Measurements from ENCODE around the gene NOS1.
"Not testable (repeated sequence)": the region's sequence is repeated elsewhere in the genome, so short reads cannot be mapped to it uniquely, and the experiment has no call there.

The NOS1 gene

GRCh38 chr12:117192581-117192980 is 168.8 kb downstream of the NOS1 start:
- Histone ChIP-seq H3K79me2 (ENCODE audit: control insufficient read depth, insufficient read depth, low read length, unreplicated experiment) (peaks cover 14% of the 10 kb centered on the region), H3K27me3 (ENCODE audit: insufficient read depth, low read length) (peaks cover 21% of the 10 kb centered on the region)
- H3K4me1 ChIP-seq (ENCODE audit: control insufficient read depth, insufficient read depth, low read length, unreplicated experiment); H3K4me3 ChIP-seq (ENCODE audit: low read depth, low read length); H3K27ac ChIP-seq (ENCODE audit: low read depth, low read length); H3K36me3 ChIP-seq (ENCODE audit: insufficient read depth, low read length); H2AFZ ChIP-seq (ENCODE audit: low read length, unreplicated experiment): not testable (repeated sequence)

DNA sequence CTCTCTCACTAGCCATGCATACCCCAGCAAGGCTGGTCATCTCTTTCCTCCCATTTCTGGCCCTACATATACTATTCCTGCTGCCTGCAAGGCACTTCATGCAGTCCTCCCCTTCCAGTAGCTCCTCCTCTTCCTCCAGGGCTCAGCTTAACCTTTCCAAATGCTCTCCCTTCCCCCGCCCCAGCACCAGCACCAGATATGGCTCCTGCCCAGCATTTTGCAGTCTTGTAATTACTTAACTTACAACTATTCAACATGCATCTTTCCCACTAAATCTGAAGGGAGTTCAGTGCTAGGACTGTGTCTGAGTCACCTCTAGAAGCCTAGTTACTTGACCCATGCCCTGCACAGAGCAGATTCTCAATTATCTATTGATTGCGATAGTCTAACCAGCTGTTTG is 169.4 kb downstream of the NOS1 start:
- peaks cover 14% of the 10 kb centered on the region for H3K79me2 ChIP-seq (ENCODE audit: control insufficient read depth, insufficient read depth, low read length, unreplicated experiment)
- no peak overlapping the region for H2AFZ ChIP-seq (ENCODE audit: low read length, unreplicated experiment)
- peaks cover 8% of the 10 kb centered on the region for H3K4me1 ChIP-seq (ENCODE audit: control insufficient read depth, insufficient read depth, low read length, unreplicated experiment)

DNA sequence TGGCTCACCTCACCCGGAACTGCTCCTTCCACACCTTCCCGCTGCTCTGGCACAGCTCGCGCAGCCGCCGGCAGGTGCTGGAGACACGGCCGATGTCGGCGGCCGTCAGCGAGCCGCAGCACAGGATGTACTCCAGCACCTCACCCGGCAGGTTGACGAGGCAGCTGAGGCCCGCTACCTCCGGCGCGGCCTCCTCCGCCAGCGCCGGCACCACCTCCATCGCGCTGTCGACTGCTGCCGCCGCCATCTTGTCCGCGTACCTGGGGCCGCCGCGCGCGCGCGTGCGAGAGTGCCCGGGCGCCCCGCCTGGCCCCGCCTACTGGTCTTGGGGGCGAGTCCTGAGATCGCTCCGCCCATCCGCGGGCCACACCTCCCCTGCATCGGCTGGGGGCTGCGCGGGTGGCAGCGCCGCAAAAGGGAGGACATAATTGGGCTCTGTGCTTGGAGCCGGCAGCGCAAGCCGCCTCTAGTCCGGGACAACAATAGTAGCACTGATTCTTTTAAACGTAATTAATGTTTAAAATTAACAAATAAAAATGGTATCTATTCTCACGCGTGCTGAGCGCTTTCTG is 171.1 kb downstream of the NOS1 start, which contains the start of gene FBXO21:
FBXO21 (minus strand) TSS at position 261 of the 572 bp plus-strand sequence; CDS start at position 247, 14 bp downstream.
- H3K27ac ChIP-seq (ENCODE audit: low read depth, low read length), result no peak within 1 kb of the TSS
- peaks cover 14% of the 10 kb centered on the region for H3K79me2 ChIP-seq (ENCODE audit: control insufficient read depth, insufficient read depth, low read length, unreplicated experiment)
- H2AFZ ChIP-seq (ENCODE audit: low read length, unreplicated experiment), result peak within 1 kb of the TSS; percentile 96
- H3K36me3 ChIP-seq (ENCODE audit: insufficient read depth, low read length), result peaks cover 10% of the 10 kb centered on the region; the same call in 1 of the 2 replicates
- peak within 1 kb of the TSS; percentile 93 for H3K4me3 ChIP-seq (ENCODE audit: low read depth, low read length)
- H3K4me1 ChIP-seq (ENCODE audit: control insufficient read depth, insufficient read depth, low read length, unreplicated experiment), result peaks cover 8% of the 10 kb centered on the region
- H3K27me3 ChIP-seq (ENCODE audit: insufficient read depth, low read length), result peaks cover 7% of the 10 kb centered on the region

More for the DNA sequence above, 169.4 kb downstream of the NOS1 start:
- Histone ChIP-seq H3K36me3 (ENCODE audit: insufficient read depth, low read length) (no peaks in the 10 kb centered on the region), H3K4me3 (ENCODE audit: low read depth, low read length) (no peak overlapping the region), H3K27ac (ENCODE audit: low read depth, low read length) (no peak overlapping the region), H3K27me3 (ENCODE audit: insufficient read depth, low read length) (peaks cover 15% of the 10 kb centered on the region)

- peak overlapping the region; percentile 93 for H3K4me3 ChIP-seq (ENCODE audit: low read depth, low read length)
- no peak overlapping the region for H3K27ac ChIP-seq (ENCODE audit: low read depth, low read length)
- peak overlapping the region; percentile 96 for H2AFZ ChIP-seq (ENCODE audit: low read length, unreplicated experiment)
- peaks cover 14% of the 10 kb centered on the region for H3K79me2 ChIP-seq (ENCODE audit: control insufficient read depth, insufficient read depth, low read length, unreplicated experiment)
- H3K4me1 ChIP-seq (ENCODE audit: control insufficient read depth, insufficient read depth, low read length, unreplicated experiment), result peaks cover 8% of the 10 kb centered on the region
- H3K27me3 ChIP-seq (ENCODE audit: insufficient read depth, low read length), result peaks cover 7% of the 10 kb centered on the region
- peaks cover 15% of the 10 kb centered on the region; the same call in 1 of the 2 replicates for H3K36me3 ChIP-seq (ENCODE audit: insufficient read depth, low read length)
Observed at GRCh38 chr12:117189725-117190209, 171.7 kb downstream of the NOS1 start.

DNA sequence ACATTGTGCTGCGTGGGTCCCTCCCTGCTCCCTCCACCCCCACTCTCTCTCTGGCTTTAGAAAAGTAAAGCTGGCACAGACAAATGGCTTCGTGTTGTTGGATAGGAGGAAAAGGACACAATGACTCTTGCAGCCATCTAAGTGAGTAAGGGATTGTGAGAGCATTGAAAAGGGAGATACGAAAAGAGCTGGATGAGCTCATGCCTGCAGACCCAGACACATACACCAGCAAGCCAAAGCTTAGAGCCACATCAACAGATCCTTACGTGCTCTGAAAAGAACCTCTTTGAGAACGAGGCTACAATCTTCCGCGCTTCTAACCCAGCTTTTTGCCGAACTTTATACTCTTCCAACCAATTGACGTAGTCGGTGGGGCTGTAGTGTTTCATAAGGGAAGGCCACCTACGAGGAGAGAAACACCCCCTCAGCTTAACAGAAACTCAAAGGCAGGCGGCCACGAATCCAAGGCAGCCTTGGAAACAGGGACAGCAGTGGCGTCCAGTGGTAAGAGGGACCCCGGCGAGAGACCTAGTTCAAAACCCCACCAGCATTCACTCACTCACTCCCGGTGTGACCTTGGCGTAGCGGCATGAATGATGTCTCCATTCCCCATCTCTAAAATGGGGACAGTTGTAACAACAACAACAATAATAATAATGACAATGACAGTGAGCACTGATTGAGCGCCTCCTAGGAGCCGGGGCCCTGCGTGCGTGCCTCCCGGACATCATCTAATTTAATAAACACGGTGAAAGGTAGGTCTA is 172.3 kb downstream of the NOS1 start:
- H3K4me1 ChIP-seq (ENCODE audit: control insufficient read depth, insufficient read depth, low read length, unreplicated experiment), result peaks cover 8% of the 10 kb centered on the region
- peak overlapping the region; percentile 96 for H2AFZ ChIP-seq (ENCODE audit: low read length, unreplicated experiment)
- peaks cover 14% of the 10 kb centered on the region for H3K79me2 ChIP-seq (ENCODE audit: control insufficient read depth, insufficient read depth, low read length, unreplicated experiment)
- H3K27me3 ChIP-seq (ENCODE audit: insufficient read depth, low read length), result peaks cover 7% of the 10 kb centered on the region
- H3K27ac ChIP-seq (ENCODE audit: low read depth, low read length), result no peak overlapping the region
- H3K4me3 ChIP-seq (ENCODE audit: low read depth, low read length), result peak overlapping the region; percentile 93
- peaks cover 21% of the 10 kb centered on the region; the same call in 1 of the 2 replicates for H3K36me3 ChIP-seq (ENCODE audit: insufficient read depth, low read length)

GRCh38 chr12:117188121-117188665 is 173.2 kb downstream of the NOS1 start:
- Histone ChIP-seq H3K27ac (ENCODE audit: low read depth, low read length) (no peak overlapping the region), H3K79me2 (ENCODE audit: control insufficient read depth, insufficient read depth, low read length, unreplicated experiment) (peaks cover 14% of the 10 kb centered on the region), H3K36me3 (ENCODE audit: insufficient read depth, low read length) (peaks cover 29% of the 10 kb centered on the region), H2AFZ (ENCODE audit: low read length, unreplicated experiment) (no peak overlapping the region), H3K4me3 (ENCODE audit: low read depth, low read length) (no peak overlapping the region), H3K4me1 (ENCODE audit: control insufficient read depth, insufficient read depth, low read length, unreplicated experiment) (peaks cover 8% of the 10 kb centered on the region), H3K27me3 (ENCODE audit: insufficient read depth, low read length) (no peaks in the 10 kb centered on the region; the same call in none of the 2 replicates)

DNA sequence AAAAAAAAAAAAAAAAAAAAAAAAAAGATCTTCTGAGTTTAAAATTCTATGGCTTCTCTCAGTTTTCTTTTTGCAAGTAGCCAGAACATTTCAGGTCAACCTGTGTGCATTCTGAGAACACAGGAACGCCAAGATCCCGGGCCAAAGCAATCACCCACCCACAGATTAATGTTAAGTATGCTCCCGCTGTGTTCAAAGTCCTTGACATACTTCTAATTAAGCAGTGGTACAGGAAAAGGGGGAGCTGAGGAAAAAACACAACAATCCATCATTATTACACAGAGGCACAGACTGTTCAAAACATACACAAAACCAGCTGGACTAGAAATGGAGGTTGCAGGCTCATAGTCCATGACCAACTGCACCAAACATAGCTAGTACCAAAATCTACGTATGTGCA is 174.0 kb downstream of the NOS1 start:
- H3K79me2 ChIP-seq (ENCODE audit: control insufficient read depth, insufficient read depth, low read length, unreplicated experiment), result peaks cover 14% of the 10 kb centered on the region
- H3K27ac ChIP-seq (ENCODE audit: low read depth, low read length), result no peak overlapping the region
- no peak overlapping the region for H2AFZ ChIP-seq (ENCODE audit: low read length, unreplicated experiment)
- H3K4me1 ChIP-seq (ENCODE audit: control insufficient read depth, insufficient read depth, low read length, unreplicated experiment), result peaks cover 8% of the 10 kb centered on the region
- H3K36me3 ChIP-seq (ENCODE audit: insufficient read depth, low read length), result peaks cover 35% of the 10 kb centered on the region
- no peak overlapping the region for H3K4me3 ChIP-seq (ENCODE audit: low read depth, low read length)
- H3K27me3 ChIP-seq (ENCODE audit: insufficient read depth, low read length), result no peaks in the 10 kb centered on the region; the same call in none of the 2 replicates

- no peaks in the 10 kb centered on the region for H3K79me2 ChIP-seq (ENCODE audit: control insufficient read depth, insufficient read depth, low read length, unreplicated experiment)
- H3K36me3 ChIP-seq (ENCODE audit: insufficient read depth, low read length), result peaks cover 61% of the 10 kb centered on the region
Observed at GRCh38 chr12:117182866-117183265, 178.6 kb downstream of the NOS1 start.

GRCh38 chr12:117181468-117181843 is 180.0 kb downstream of the NOS1 start:
- H3K27ac ChIP-seq (ENCODE audit: low read depth, low read length); H2AFZ ChIP-seq (ENCODE audit: low read length, unreplicated experiment); H3K79me2 ChIP-seq (ENCODE audit: control insufficient read depth, insufficient read depth, low read length, unreplicated experiment); H3K4me1 ChIP-seq (ENCODE audit: control insufficient read depth, insufficient read depth, low read length, unreplicated experiment); H3K4me3 ChIP-seq (ENCODE audit: low read depth, low read length); H3K27me3 ChIP-seq (ENCODE audit: insufficient read depth, low read length): not testable (repeated sequence)
- H3K36me3 ChIP-seq (ENCODE audit: insufficient read depth, low read length), result peaks cover 61% of the 10 kb centered on the region

More at GRCh38 chr12:117182866-117183265, 178.6 kb downstream of the NOS1 start:
- H3K27me3 ChIP-seq (ENCODE audit: insufficient read depth, low read length), result no peaks in the 10 kb centered on the region
- no peak overlapping the region for H3K4me3 ChIP-seq (ENCODE audit: low read depth, low read length)
- no peak overlapping the region for H2AFZ ChIP-seq (ENCODE audit: low read length, unreplicated experiment)
- H3K27ac ChIP-seq (ENCODE audit: low read depth, low read length), result no peak overlapping the region
- no peaks in the 10 kb centered on the region for H3K4me1 ChIP-seq (ENCODE audit: control insufficient read depth, insufficient read depth, low read length, unreplicated experiment)

- H3K27me3 ChIP-seq (ENCODE audit: insufficient read depth, low read length), result no peaks in the 10 kb centered on the region
- H3K79me2 ChIP-seq (ENCODE audit: control insufficient read depth, insufficient read depth, low read length, unreplicated experiment), result no peaks in the 10 kb centered on the region
- H3K36me3 ChIP-seq (ENCODE audit: insufficient read depth, low read length), result peaks cover 56% of the 10 kb centered on the region
- no peaks in the 10 kb centered on the region for H3K4me1 ChIP-seq (ENCODE audit: control insufficient read depth, insufficient read depth, low read length, unreplicated experiment)
- no peak overlapping the region for H3K27ac ChIP-seq (ENCODE audit: low read depth, low read length)
- H2AFZ ChIP-seq (ENCODE audit: low read length, unreplicated experiment), result no peak overlapping the region
- no peak overlapping the region for H3K4me3 ChIP-seq (ENCODE audit: low read depth, low read length)
Observed at GRCh38 chr12:117180758-117181467, 180.5 kb downstream of the NOS1 start.
